ENCODE results near the gene ALKBH4. TPM values are rescaled to one million over a fixed set of nuclear protein-coding genes. Genes with fewer than 3 reads are reported as not detected.

ALKBH4 gene
- total RNA-seq, 1 experiment from 2014 or later = 16.2 TPM

Other genes with a start within 250 kb of the ALKBH4 start
- gene SH2B2, start 178.0 kb downstream of the ALKBH4 start, total RNA-seq (2014; rRNA removed; shearing (Covaris generic)) = 0.84 and 1.7 TPM in 2 replicates
- 0.24 TPM in 1 of 2 replicates, not detected in the other for gene SPDYE6, start 108.4 kb downstream of the ALKBH4 start, total RNA-seq (2014; rRNA removed; shearing (Covaris generic))
- gene PRKRIP1, start 68.5 kb downstream of the ALKBH4 start, total RNA-seq (2014; rRNA removed; shearing (Covaris generic)) = 13.3 and 13.4 TPM in 2 replicates
- gene ORAI2, start 31.3 kb downstream of the ALKBH4 start, total RNA-seq (2014; rRNA removed; shearing (Covaris generic)) = 22.9 and 30.6 TPM in 2 replicates
- gene LRWD1, start 121 bp upstream of the ALKBH4 start, total RNA-seq (2014; rRNA removed; shearing (Covaris generic)) = 23.6 and 33.5 TPM in 2 replicates
- gene POLR2J, start 14.1 kb upstream of the ALKBH4 start, total RNA-seq (2014; rRNA removed; shearing (Covaris generic)) = 78.0 and 95.6 TPM in 2 replicates
- 0.36 and 1.4 TPM in 2 replicates for gene RASA4B, start 52.9 kb upstream of the ALKBH4 start, total RNA-seq (2014; rRNA removed; shearing (Covaris generic))
- not detected in 2 replicates for gene UPK3BL2, start 78.8 kb upstream of the ALKBH4 start, total RNA-seq (2014; rRNA removed; shearing (Covaris generic))
- gene SPDYE2, start 86.4 kb upstream of the ALKBH4 start, total RNA-seq (2014; rRNA removed; shearing (Covaris generic)) = not detected in 2 replicates
- 11.8 and 12.6 TPM in 2 replicates for gene POLR2J3, start 107.7 kb upstream of the ALKBH4 start, total RNA-seq (2014; rRNA removed; shearing (Covaris generic))
- gene RASA4, start 151.9 kb upstream of the ALKBH4 start, total RNA-seq (2014; rRNA removed; shearing (Covaris generic)) = 2.5 and 6.9 TPM in 2 replicates
- 6.4 and 7.9 TPM in 2 replicates for gene UPK3BL1, start 177.9 kb upstream of the ALKBH4 start, total RNA-seq (2014; rRNA removed; shearing (Covaris generic))
- gene SPDYE2B, start 185.5 kb upstream of the ALKBH4 start, total RNA-seq (2014; rRNA removed; shearing (Covaris generic)) = not detected in 2 replicates
- 1.1 TPM in 2 replicates for gene POLR2J2, start 206.8 kb upstream of the ALKBH4 start, total RNA-seq (2014; rRNA removed; shearing (Covaris generic))